Kasumi-1 (cell line): ENCODE results near the gene LAMA2.

Experiments
- DNase-seq, 2 experiments: peaks; one replicate each; lab custom pipeline; 2025; lab: John Stamatoyannopoulos, UW

The LAMA2 gene

GRCh38 chr6:129368970-129369369, 486.0 kb downstream of the LAMA2 start:
- DNase-seq, result no peak

- no peak for DNase-seq
Observed at GRCh38 chr6:129369737-129370136, 486.8 kb downstream of the LAMA2 start.

- peak; percentile 75 to 77 for DNase-seq
Observed at GRCh38 chr6:129370268-129370916, 487.5 kb downstream of the LAMA2 start.

GRCh38 chr6:129381885-129382284, 498.9 kb downstream of the LAMA2 start:
- DNase-seq, result no peak

GRCh38 chr6:129382916-129383315, 500.0 kb downstream of the LAMA2 start:
- no peak for DNase-seq

- DNase-seq, result no peak
Observed at GRCh38 chr6:129385117-129385516, 502.2 kb downstream of the LAMA2 start.

- DNase-seq, result no peak
Observed at GRCh38 chr6:129390900-129391299, 508.0 kb downstream of the LAMA2 start.

GRCh38 chr6:129393654-129394053, 510.7 kb downstream of the LAMA2 start:
- peak; percentile 67 to 79 for DNase-seq

GRCh38 chr6:129398764-129399163, 515.8 kb downstream of the LAMA2 start:
- DNase-seq, result no peak

GRCh38 chr6:129402244-129402643, 519.3 kb downstream of the LAMA2 start:
- DNase-seq, result no peak

- no peak for DNase-seq
Observed at GRCh38 chr6:129411092-129411491, 528.2 kb downstream of the LAMA2 start.

GRCh38 chr6:129416337-129416990, 533.5 kb downstream of the LAMA2 start:
- DNase-seq, result no peak

GRCh38 chr6:129417416-129418086, 534.6 kb downstream of the LAMA2 start:
- DNase-seq, result no peak

- no peak for DNase-seq
Observed at GRCh38 chr6:129419324-129419723, 536.4 kb downstream of the LAMA2 start.

- no peak for DNase-seq
Observed at GRCh38 chr6:129426343-129426742, 543.4 kb downstream of the LAMA2 start.

GRCh38 chr6:129429956-129430355, 547.0 kb downstream of the LAMA2 start:
- DNase-seq, result no peak

- peak; percentile 3 to 14 for DNase-seq
Observed at GRCh38 chr6:129432738-129433137, 549.8 kb downstream of the LAMA2 start.

GRCh38 chr6:129434091-129434490, 551.2 kb downstream of the LAMA2 start:
- DNase-seq, result no peak

- DNase-seq, result no peak
Observed at GRCh38 chr6:129440691-129441090, 557.8 kb downstream of the LAMA2 start.

GRCh38 chr6:129444683-129445082, 561.7 kb downstream of the LAMA2 start:
- no peak for DNase-seq

- peak in 1 of 2 experiments; percentile 1 for DNase-seq
Observed at GRCh38 chr6:129446272-129447197, 563.6 kb downstream of the LAMA2 start.

- no peak for DNase-seq
Observed at GRCh38 chr6:129447198-129447565, 564.2 kb downstream of the LAMA2 start.
